ENCODE data around the gene NOTUM. TPM values are rescaled to one million over a fixed set of nuclear protein-coding genes. Genes with fewer than 3 reads are reported as not detected.

The NOTUM gene
- total RNA-seq, 4 donors from 2014 or later, result 0.89 to 3.5 (median 2.1) TPM

DNA sequence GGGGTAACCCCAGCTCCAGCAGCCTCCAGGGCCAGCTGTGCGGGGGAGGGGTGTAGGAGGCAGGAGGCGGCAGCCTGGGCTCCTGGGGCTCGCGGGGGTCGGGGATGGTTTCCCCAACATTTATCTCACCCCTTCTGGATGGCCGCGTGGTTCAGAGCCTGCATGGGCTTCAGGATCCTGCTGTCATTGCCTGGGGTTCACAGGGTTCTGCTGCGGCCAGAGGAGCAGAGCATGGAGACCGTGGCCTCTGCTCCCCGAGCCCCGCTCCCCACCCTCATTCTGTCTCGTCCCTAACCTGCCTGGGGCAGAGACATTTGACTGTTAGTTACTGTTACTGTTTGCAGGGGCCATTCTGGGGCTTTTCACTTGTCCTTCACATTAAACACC lies 18.8 kb downstream of the NOTUM start:
- intact Hi-C loops (cut with DNase I; ENCODE audit: low total_unique reads), result no loop called here
- 32 to 43% methylated on average over 10 to 11 of the region's 12 CpGs for WGBS, 2 donors
- TF ChIP-seq POLR2A (IDR thresholded peaks at IDR 0.05), result no peak
- TF ChIP-seq CTCF (IDR thresholded peaks at IDR 0.05), result no peak
- no peak overlapping the region for H3K4me3 ChIP-seq (ENCODE audit: low read depth, poor library complexity, severe bottlenecking)
- DNase-seq (ENCODE audit: low spot score in 2 of 2), result no peak

GRCh38 chr17:81941484-81942166 lies 19.4 kb downstream of the NOTUM start:
- no peak overlapping the region for H3K4me3 ChIP-seq (ENCODE audit: low read depth, poor library complexity, severe bottlenecking)
- WGBS, 2 donors, result 38 to 57% methylated on average over 17 to 27 of the region's 30 CpGs
- no peak for DNase-seq (ENCODE audit: low spot score in 2 of 2)
- TF ChIP-seq CTCF (IDR thresholded peaks at IDR 0.05), result no peak
- TF ChIP-seq POLR2A (IDR thresholded peaks at IDR 0.05), result no peak
- intact Hi-C loops (cut with DNase I; ENCODE audit: low total_unique reads), result no loop called here

GRCh38 chr17:81940538-81941483 lies 20.2 kb downstream of the NOTUM start:
- no peak for DNase-seq (ENCODE audit: low spot score in 2 of 2)
- intact Hi-C loops (cut with DNase I; ENCODE audit: low total_unique reads), result no loop called here
- no peak overlapping the region for H3K4me3 ChIP-seq (ENCODE audit: low read depth, poor library complexity, severe bottlenecking)
- no peak for TF ChIP-seq POLR2A (IDR thresholded peaks at IDR 0.05)
- 89 to 92% methylated on average over 41 to 55 of the region's 56 CpGs for WGBS, 2 donors

DNA sequence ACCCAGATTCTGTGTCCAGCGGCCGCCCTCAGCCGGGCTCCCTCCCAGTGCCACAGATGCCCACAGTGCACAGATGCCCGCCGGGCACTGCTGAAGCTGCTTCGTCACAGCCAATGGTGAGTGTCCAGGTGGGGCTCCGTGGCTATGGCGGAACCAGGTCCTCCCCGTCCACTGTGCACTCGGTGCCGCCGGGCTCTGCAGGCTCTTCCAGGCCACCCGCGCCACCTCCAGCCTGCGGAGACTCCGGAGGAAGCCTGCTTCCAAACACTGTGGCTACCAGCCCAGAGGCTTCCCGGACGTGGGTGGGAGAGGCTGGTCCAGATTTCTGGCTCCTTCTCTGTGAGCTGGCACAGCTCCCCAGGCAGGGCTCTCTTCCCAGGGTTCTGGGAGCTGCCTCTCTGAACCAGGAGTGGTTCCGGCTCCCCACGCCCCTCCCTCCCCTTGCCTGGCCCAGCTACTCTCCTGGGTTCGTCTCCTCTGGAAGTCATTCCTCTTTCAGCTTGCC lies 21.1 kb downstream of the NOTUM start:
- intact Hi-C loops (cut with DNase I; ENCODE audit: low total_unique reads), result no loop called here
- TF ChIP-seq CTCF (IDR thresholded peaks at IDR 0.05) (no peak), POLR2A (IDR thresholded peaks at IDR 0.05) (no peak)
- 42 to 48% methylated on average over 18 to 21 of the region's 21 CpGs for WGBS, 2 donors
- DNase-seq (ENCODE audit: low spot score in 2 of 2), result no peak
- H3K4me3 ChIP-seq (ENCODE audit: low read depth, poor library complexity, severe bottlenecking), result no peak overlapping the region

DNA sequence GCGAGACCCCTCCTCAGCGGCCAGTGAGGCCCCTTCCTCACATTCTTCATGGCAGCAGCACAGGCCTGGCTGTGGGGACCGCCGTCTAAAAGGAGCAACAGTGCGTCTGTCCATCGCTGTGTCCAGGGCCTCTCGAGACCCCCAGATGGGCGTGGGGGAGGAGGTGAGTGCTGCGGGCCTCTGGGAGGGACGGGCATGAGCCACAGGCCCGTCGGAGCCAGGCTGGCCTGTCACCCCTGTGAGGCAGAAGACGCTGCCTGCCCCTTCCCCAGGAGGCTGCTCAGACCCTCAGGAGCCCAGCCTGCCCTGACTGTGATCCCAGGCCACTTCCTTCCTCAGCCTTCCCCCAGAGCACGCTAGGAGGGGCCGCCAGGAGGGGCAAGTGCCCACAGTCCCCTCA lies 21.8 kb downstream of the NOTUM start:
- no peak for DNase-seq (ENCODE audit: low spot score in 2 of 2)
- intact Hi-C loops (cut with DNase I; ENCODE audit: low total_unique reads), result no loop called here
- 66 to 78% methylated on average over 14 to 15 of the region's 15 CpGs for WGBS, 2 donors
- no peak overlapping the region for H3K4me3 ChIP-seq (ENCODE audit: low read depth, poor library complexity, severe bottlenecking)
- no peak for TF ChIP-seq CTCF (IDR thresholded peaks at IDR 0.05)
- TF ChIP-seq POLR2A (IDR thresholded peaks at IDR 0.05), result no peak

- intact Hi-C loops (cut with DNase I; ENCODE audit: low total_unique reads), result no loop called here
- DNase-seq (ENCODE audit: low spot score in 2 of 2), result no peak
- H3K4me3 ChIP-seq (ENCODE audit: low read depth, poor library complexity, severe bottlenecking), result no peak overlapping the region
- no peak for TF ChIP-seq POLR2A (IDR thresholded peaks at IDR 0.05)
- TF ChIP-seq CTCF (IDR thresholded peaks at IDR 0.05), result no peak
- WGBS, 2 donors, result 80 to 91% methylated on average over 5 to 6 of the region's 6 CpGs
Measured at GRCh38 chr17:81935709-81936084, 25.3 kb downstream of the NOTUM start.
